Astrocyte of the cerebellum (primary cell): ENCODE data around the gene DRC7.
"Not testable (repeated sequence)": the region's sequence is repeated elsewhere in the genome, so short reads cannot be mapped to it uniquely, and the experiment has no call there.

ENCODE experiments used
- DNase-seq: peaks from one replicate; pipeline ENCODE4 v3.0.0-alpha.2; 2011; ENCODE audit warnings: low read depth
- H3K4me3 ChIP-seq: 2 replicates; pipeline ENCODE4 v1.5.1; 2011; ENCODE audit warnings: mild to moderate bottlenecking, low read depth, low read length, moderate library complexity
- in situ Hi-C: cut with HindIII; loops from 2 replicates; pipeline ENCODE4 v1.10.0; 2017; ENCODE audit warnings: low sequenced_read_pairs
- TF ChIP-seq, protein P1 (sequence below): IDR thresholded peaks from 2 replicates; pipeline ENCODE4 v1.5.1; 2012; ENCODE audit warnings: low read length, low read depth, moderate library complexity, mild to moderate bottlenecking; ENCODE audit errors: missing control alignments

DRC7 gene

DNA sequence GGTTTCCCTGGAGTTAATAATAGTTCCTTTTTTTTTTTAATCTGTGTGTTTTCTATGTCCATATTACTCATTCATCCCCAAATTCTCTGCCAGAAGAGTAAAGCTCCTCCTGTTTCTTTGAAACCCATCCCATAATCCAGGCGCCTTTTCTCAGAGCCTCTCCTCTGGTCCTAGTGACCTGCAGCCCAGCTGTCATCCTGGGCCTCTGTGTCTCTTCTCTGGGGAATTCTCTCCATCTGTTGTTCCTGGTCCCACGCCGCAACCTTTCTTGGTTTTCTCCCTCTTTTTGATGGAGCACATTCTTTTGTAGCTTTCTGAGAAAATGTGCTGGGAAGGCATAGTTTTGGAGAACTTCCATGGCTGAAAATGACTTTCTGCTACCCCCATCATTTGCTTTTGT is 51.2 kb downstream of the DRC7 start:
- no peak for DNase-seq
- in situ Hi-C loops: no loop called here
- H3K4me3 ChIP-seq: no peak overlapping the region
- TF ChIP-seq, protein P1, sequence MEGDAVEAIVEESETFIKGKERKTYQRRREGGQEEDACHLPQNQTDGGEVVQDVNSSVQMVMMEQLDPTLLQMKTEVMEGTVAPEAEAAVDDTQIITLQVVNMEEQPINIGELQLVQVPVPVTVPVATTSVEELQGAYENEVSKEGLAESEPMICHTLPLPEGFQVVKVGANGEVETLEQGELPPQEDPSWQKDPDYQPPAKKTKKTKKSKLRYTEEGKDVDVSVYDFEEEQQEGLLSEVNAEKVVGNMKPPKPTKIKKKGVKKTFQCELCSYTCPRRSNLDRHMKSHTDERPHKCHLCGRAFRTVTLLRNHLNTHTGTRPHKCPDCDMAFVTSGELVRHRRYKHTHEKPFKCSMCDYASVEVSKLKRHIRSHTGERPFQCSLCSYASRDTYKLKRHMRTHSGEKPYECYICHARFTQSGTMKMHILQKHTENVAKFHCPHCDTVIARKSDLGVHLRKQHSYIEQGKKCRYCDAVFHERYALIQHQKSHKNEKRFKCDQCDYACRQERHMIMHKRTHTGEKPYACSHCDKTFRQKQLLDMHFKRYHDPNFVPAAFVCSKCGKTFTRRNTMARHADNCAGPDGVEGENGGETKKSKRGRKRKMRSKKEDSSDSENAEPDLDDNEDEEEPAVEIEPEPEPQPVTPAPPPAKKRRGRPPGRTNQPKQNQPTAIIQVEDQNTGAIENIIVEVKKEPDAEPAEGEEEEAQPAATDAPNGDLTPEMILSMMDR: no peak

GRCh38 chr16:57746316-57746715 is 51.7 kb downstream of the DRC7 start:
- DNase-seq, H3K4me3 ChIP-seq, in situ Hi-C loops: not testable (repeated sequence)

GRCh38 chr16:57747091-57747490 is 52.5 kb downstream of the DRC7 start:
- no peak for DNase-seq
- in situ Hi-C loops: no loop called here
- no peak overlapping the region for H3K4me3 ChIP-seq
- TF ChIP-seq, protein P1: no peak

GRCh38 chr16:57747496-57747895 is 52.9 kb downstream of the DRC7 start:
- no peak for DNase-seq
- TF ChIP-seq, protein P1: no peak
- in situ Hi-C loops: no loop called here
- no peak overlapping the region for H3K4me3 ChIP-seq

DNA sequence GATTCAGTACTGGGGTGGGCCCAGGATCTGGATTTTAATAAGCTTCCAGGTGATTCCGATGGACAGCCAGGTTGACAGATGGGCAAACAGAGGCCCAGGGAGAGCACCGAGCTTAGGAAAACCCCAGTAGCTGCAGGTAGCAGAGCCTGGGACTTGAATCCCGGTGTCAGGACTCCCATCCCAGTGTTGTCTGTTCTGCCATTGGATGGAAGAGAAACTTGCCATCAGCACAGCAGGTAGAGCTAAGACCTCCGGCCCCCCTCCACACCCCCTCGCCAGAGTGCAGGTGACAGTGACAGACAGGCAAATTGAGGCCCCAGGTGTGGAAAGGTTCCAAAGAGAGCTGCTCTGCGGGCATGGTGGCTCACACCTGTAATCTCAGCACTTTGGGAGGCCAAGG is 53.4 kb downstream of the DRC7 start:
- TF ChIP-seq, protein P1: no peak
- no peak overlapping the region for H3K4me3 ChIP-seq
- no peak for DNase-seq
- in situ Hi-C loops: no loop called here

DNA sequence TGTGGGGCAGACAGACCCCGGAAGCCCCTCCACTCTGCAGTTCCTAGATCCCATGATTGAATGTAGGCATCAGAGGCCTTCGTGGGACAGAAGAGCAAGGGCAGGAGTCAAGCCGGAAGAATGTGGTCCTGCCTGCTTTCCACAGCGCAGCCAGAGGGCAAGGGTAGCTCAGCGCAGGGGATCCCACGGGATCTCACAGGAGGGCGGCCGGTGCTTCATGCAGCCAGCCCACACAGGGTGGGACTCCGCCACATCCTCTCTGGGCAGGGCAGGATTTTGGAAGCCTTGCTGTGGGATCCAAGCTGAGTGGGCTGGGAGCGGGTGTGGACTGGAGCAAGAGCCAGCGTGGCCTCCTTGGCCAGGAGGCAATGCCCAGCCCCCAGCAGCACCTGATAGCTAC is 54.0 kb downstream of the DRC7 start:
- no peak for DNase-seq
- H3K4me3 ChIP-seq: no peak overlapping the region
- TF ChIP-seq, protein P1: no peak
- in situ Hi-C loops: no loop called here

DNA sequence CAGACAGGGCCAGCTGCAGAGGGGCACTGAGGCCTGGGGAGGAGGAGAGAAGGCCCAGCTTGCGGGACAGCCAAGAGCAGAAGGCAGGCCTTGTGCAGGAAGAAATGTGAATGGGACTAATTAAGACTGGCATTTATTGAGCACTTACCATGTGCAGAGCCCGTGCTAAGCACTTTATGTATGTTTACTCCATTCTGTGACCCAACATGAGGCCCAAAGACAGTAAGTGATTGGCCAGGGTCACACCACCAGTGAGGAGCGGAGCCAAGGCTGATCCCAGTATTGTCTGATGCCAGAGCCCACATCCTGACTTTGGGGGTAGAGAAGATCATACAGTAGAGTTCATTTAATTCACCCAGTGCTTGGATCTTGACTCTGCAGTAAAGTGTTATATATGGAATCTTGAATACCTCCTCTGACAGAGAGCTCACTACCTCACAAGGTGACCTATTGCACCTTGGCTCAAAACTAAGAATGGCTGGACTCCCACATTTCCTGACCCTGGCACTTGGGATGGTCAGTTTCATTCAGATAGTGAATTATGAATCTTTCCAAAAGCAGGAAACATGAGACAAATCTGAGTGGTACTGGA is 54.6 kb downstream of the DRC7 start:
- in situ Hi-C loops: no loop called here
- no peak for DNase-seq
- TF ChIP-seq, protein P1: no peak
- H3K4me3 ChIP-seq: no peak overlapping the region
